KBM-7 (cell line): ENCODE data around the gene STOM.
A peak's percentile ranks its signal among the peaks of the same experiment; 100 is the strongest.
"Not testable (repeated sequence)": the region's sequence is repeated elsewhere in the genome, so short reads cannot be mapped to it uniquely, and the experiment has no call there.

Experiments used
- DNase-seq: peaks from one replicate; pipeline ENCODE4 v3.0.0-alpha.2; 2015
- in situ Hi-C: fragments of 300-500 bp; cut with MboI; formaldehyde crosslinking; loops from 2 replicates; pipeline ENCODE4 v1.14.3; 2020; ENCODE audit warnings: low sequenced_read_pairs, low pct_unique_long_range_greater_than_20kb, mixed read lengths

Gene STOM

DNA sequence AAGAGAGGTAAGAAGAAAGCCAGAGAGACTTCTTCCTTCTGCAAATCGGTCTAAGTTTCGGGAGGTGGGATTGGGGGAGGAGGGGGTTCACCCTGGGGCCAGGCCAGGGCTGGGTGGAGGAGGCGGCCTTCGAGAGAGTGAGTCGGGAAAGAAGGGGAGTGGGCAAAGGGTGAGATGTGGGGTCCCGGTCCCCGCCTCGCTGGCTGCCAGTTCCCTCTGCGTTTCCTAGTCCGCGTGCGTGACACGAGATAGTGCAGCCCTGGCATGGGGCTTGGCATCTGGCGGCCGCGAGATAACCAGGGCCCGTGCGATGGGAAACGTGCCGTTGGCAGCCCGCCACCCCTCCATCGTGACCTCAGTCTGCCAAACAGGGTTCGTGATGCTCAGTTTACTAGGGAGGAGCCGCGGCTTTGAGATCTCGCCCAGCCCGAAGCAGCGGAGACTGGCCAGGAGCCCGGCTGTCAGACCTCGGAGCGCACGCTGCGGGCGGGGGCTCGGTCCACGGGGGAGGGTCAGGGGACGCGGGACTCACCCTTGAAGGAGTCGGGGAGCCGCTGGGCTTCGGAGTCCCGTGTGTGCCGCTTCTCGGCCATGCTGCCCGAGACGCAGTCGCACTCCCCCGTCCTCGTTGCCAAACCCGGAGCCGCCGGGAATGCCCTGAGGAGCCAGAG lies at the start of gene STOM:
Gene STOM (minus strand): TSS at position 656 of the 671 bp plus-strand sequence. CDS start 63 bp downstream, at position 593.
- peak; percentile 79 for DNase-seq
- in situ Hi-C loops = no loop called here

DNA sequence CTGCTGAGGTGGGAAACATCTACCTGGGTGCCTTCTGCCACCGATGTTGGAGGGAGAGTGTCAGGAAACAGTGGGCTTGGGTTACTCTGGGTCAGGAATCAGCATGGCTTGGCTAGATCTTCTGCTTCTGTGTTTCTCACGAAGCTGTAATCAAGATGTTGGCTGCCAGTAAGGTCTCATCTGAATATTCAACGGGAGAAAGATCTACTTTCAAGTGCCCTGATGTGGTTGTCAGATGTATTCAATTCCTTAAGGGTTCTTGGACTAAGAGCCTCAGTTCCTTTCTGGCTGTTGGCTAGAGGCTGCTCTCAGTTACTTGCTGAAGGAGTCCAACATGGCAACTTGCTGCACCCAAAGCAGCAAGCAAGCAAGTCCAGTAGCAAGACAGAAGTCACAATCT lies 41.9 kb upstream of the STOM start:
- DNase-seq = no peak
- in situ Hi-C loops = no loop called here

- in situ Hi-C loops = no loop called here
- no peak for DNase-seq
Measured at GRCh38 chr9:121405899-121406298, 35.8 kb upstream of the STOM start.

- no peak for DNase-seq
- in situ Hi-C loops = no loop called here
Measured at GRCh38 chr9:121404906-121405305, 34.9 kb upstream of the STOM start.

- DNase-seq = peak; percentile 79
- in situ Hi-C loops = loop anchor here (10.0 kb wide), 1 partner anchor 85 kb away; no protein-coding TSS in a partner anchor
Measured at GRCh38 chr9:121399883-121400607, 30.0 kb upstream of the STOM start.

DNA sequence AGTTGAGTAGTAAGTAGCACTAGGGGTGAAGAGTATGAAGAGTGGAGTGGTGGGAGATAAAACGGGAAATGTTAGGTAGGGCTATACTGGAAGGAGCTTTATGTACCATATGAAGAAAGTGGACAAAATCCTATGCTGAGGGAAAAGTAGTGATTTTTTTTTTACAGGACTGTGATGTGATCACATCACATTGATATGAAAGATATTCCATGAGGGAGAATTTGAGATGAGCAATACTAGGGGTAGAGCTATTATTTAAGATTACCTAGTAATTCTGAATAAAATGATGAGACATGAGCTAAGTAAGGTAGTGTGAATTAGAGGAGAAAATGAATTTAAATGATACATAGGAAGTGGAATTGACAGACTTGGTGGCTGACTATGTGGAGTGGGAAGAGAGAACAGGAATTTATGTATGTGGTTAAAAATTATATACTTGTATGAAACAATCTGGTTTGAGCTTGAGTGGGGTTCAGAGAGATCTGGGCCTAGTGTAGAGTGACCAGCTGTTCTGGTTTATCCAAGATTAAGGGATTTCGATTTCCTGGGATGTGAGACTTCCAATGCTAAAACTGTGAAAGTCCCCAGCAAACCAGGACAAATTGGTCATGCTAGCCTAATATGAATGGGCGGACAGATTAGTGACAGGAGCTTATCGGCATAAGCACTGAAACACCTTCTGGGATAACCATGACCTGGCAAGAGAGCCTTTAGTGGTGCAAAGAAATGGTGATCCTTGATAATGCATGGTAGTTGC lies 29.3 kb upstream of the STOM start:
- DNase-seq = no peak
- in situ Hi-C loops = loop anchor here (10.0 kb wide), 1 partner anchor 85 kb away; no protein-coding TSS in a partner anchor

DNA sequence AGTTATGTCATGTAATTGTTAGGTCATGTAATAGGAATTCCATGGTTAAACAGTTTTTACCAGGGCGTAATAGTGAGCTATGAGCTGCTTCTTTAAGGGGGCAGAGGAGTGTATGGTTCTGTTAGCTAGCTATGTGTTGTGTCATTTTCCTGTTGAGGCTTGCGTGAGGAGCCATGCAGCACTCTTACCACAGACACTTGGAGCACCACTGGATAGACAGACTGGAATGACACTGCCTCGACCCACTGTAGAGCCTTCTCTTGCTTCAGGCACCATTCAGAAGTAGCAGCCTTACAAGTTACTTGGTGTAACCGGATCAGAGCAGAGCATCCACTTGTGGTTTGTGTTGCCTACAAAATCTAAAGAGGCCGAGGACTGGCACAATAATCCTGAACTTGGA lies 28.3 kb upstream of the STOM start:
- in situ Hi-C loops = loop anchor here (10.0 kb wide), 1 partner anchor 84 kb away; no protein-coding TSS in a partner anchor
- DNase-seq = peak; percentile 35

- in situ Hi-C loops = loop anchor here (10.0 kb wide), 1 partner anchor 82 kb away; no protein-coding TSS in a partner anchor
- not testable (repeated sequence) for DNase-seq
Measured at GRCh38 chr9:121397277-121397676, 27.2 kb upstream of the STOM start.

DNA sequence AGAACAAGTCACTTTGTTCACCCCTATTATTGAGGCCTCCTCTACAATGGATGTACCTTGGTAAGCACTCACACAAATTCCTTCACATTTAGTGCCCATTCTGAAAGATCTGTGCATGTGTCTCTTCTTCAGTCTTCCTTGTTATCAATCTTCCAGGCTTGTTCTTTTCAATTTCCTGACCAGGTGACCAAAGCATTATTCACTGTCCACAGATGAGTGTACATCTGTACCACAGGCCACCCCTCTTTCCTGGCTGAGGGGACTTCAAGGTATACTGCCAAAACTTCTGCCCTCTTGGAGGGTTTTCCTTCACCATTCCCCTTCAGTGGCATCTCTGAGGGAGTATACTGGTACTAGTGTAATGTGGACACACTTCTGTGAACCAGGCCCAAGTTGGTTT lies 25.5 kb upstream of the STOM start:
- DNase-seq = no peak
- in situ Hi-C loops = loop anchor here (10.0 kb wide), 1 partner anchor 81 kb away; no protein-coding TSS in a partner anchor

DNA sequence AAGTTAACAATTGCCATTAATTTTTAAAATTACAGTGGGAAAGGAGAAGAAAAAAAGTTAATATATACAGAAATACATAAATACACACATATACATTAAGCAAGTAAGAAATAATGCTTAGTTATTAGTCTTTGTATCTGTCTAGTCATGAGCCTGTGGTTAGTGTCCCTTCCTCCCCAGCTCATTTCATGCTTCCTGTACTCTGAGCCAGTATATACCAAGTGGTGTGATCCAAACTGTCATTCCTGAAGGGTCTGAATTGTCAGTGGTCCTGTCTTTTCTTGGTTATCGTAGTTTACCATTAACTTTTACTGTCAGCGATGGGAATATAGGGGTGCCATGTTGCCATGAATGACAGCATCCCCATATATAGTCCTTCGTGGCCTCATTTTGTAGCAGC lies 24.2 kb upstream of the STOM start:
- in situ Hi-C loops = loop anchor here (10.0 kb wide), 1 partner anchor 79 kb away; no protein-coding TSS in a partner anchor
- DNase-seq = peak; percentile 51

GRCh38 chr9:121393318-121393717 lies 23.3 kb upstream of the STOM start:
- peak; percentile 92 for DNase-seq
- in situ Hi-C loops = loop anchor here (10.0 kb wide), 1 partner anchor 79 kb away; no protein-coding TSS in a partner anchor

GRCh38 chr9:121390372-121390771 lies 20.3 kb upstream of the STOM start:
- DNase-seq = no peak
- in situ Hi-C loops = loop anchor here (10.0 kb wide), 1 partner anchor 76 kb away; no protein-coding TSS in a partner anchor

GRCh38 chr9:121388140-121388905 lies 18.3 kb upstream of the STOM start:
- in situ Hi-C loops = loop anchor here (10.0 kb wide), 1 partner anchor 174 kb away; no protein-coding TSS in a partner anchor
- no peak for DNase-seq

DNA sequence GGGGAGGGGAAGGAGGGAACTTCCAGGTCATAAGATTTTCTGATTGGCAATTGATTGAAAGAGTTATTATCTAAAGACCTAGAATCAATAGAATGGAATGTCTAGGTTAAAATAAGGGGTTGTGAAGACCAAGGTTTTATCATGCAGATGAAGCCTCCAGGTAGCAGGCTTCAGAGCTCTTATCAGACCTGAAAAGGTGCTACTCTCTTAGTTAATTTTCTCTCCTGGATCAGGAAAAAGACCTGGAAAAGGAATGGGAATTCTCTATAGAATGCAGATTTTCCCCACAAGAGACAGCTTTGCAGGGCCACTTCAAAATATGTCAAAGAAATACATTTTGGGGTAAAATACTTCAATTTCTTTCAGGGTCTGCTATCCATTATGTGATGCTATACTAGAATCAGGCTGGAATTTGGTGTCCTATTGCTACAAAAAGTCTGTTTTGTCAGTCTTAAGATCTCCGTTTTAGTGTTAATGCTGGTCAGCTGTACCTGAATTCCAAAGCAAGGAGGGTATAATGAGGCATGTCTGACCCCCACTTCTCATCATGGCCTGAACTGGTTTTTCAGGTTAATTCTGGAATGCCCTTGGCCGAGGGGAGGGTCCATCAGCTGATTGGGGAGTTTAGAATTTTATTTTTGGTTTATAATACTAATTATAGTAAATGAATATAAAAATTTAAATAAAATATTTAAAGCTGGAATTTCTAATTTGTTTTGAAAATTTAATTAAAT lies 16.6 kb upstream of the STOM start:
- DNase-seq = no peak
- in situ Hi-C loops = loop anchor here (10.0 kb wide), 1 partner anchor 172 kb away; no protein-coding TSS in a partner anchor

GRCh38 chr9:121383715-121384114 lies 13.7 kb upstream of the STOM start:
- in situ Hi-C loops = loop anchor here (10.0 kb wide), 1 partner anchor 169 kb away; no protein-coding TSS in a partner anchor

GRCh38 chr9:121380846-121381245 lies 10.8 kb upstream of the STOM start:
- DNase-seq = no peak
- in situ Hi-C loops = loop anchor here (10.0 kb wide), 1 partner anchor 166 kb away; no protein-coding TSS in a partner anchor

More at GRCh38 chr9:121383715-121384114, 13.7 kb upstream of the STOM start:
- peak; percentile 70 for DNase-seq

DNA sequence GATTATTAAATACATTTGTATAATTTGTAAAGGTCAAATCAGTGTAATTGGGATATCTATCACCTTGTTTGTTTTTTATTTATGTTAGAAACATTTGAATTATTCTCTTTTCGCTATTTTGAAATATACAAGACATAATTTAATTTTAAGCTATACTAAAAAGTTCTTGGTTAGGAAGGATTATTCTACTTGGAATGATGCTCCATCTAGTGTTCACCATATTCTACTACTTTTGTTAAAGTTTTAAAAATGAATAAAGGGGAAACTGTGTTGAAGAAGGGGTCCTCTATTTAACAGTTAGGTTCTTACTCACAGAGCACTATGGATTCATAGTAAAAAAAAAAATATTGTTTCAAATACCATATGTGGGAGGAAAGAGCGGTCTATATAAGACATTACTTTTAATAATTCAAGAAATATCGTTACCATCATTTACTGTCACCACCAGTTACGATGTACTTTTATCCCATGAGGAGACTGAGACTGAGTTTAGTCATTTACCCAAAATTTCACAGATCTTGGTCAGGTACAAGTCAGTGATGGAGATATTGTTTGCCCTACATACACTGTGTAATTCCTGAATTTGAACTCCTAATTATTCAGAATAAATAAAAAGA lies 6.3 kb upstream of the STOM start:
- in situ Hi-C loops = no loop called here
- no peak for DNase-seq
